Measurements from ENCODE around the gene SASH1. TPM values are rescaled to one million over a fixed set of nuclear protein-coding genes. Genes with fewer than 3 reads are reported as not detected.

Gene SASH1
- total RNA-seq, 1 donor from 2014 or later, result 86.4 TPM

DNA sequence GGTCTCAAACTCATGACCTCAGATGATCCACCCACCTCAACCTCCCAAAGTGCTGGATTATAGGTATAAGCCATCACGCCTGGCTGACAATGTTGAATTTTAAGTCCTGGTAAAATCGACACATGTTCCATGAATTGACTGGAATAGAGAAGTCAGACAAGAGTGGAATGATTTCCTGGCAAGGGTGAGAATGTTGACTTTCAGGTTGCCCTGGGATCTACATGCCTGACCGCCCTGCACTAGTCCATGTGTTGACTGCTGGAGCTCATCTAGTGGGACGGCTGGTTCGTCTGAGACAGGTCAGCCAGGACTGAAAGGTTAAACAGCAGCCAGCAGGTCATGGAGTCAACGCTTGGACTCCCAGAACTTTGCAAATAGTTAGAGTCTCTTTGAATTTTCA, 88.8 kb downstream of the SASH1 start:
- intact Hi-C loops (cut with DNase I), result no loop called here
- Histone ChIP-seq H3K4me1 (peaks cover 15% of the 10 kb centered on the region), H3K27me3 (no peaks in the 10 kb centered on the region), H3K4me3 (no peak overlapping the region), H3K36me3 (no peaks in the 10 kb centered on the region), H3K9me3 (no peaks in the 10 kb centered on the region), H3K27ac (peak overlapping the region; percentile 5)
- TF ChIP-seq POLR2A (IDR thresholded peaks at IDR 0.05), result no peak
- no peak for TF ChIP-seq POLR2AphosphoS5 (IDR thresholded peaks at IDR 0.05; ENCODE audit: insufficient read depth in 1 of 2, low read depth in 1 of 2)
- TF ChIP-seq, protein P1, sequence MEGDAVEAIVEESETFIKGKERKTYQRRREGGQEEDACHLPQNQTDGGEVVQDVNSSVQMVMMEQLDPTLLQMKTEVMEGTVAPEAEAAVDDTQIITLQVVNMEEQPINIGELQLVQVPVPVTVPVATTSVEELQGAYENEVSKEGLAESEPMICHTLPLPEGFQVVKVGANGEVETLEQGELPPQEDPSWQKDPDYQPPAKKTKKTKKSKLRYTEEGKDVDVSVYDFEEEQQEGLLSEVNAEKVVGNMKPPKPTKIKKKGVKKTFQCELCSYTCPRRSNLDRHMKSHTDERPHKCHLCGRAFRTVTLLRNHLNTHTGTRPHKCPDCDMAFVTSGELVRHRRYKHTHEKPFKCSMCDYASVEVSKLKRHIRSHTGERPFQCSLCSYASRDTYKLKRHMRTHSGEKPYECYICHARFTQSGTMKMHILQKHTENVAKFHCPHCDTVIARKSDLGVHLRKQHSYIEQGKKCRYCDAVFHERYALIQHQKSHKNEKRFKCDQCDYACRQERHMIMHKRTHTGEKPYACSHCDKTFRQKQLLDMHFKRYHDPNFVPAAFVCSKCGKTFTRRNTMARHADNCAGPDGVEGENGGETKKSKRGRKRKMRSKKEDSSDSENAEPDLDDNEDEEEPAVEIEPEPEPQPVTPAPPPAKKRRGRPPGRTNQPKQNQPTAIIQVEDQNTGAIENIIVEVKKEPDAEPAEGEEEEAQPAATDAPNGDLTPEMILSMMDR (IDR thresholded peaks at IDR 0.05), result no peak
- no peak for DNase-seq (ENCODE audit: extremely low spot score in 2 of 2)

DNA sequence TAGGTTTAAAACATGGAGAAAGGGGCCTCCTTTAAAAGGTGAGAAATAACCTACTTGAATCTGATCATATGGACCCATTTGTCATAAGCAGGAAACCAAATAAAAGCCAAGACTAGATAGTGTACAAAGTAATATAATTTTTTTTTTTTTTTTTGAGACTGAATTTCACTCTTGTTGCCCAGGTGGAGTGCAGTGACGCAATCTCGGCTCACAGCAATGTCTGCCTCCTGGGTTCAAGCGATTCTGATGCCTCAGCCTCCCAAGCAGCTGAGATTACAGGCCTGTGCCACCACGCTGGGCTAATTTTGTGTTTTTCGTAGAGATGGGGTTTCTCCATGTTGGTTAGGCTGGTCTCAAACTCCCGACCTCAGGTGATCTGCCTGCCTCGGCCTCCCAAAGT, 89.2 kb downstream of the SASH1 start:
- no peak overlapping the region for H3K27ac ChIP-seq
- no peaks in the 10 kb centered on the region for H3K36me3 ChIP-seq
- no peaks in the 10 kb centered on the region for H3K27me3 ChIP-seq
- H3K4me1 ChIP-seq, result peaks cover 12% of the 10 kb centered on the region
- DNase-seq (ENCODE audit: extremely low spot score in 2 of 2), result no peak
- intact Hi-C loops (cut with DNase I), result no loop called here
- TF ChIP-seq, protein P1 (IDR thresholded peaks at IDR 0.05), result no peak
- TF ChIP-seq POLR2A (IDR thresholded peaks at IDR 0.05) (no peak), POLR2AphosphoS5 (IDR thresholded peaks at IDR 0.05; ENCODE audit: insufficient read depth in 1 of 2, low read depth in 1 of 2) (no peak)
- H3K9me3 ChIP-seq, result no peaks in the 10 kb centered on the region
- no peak overlapping the region for H3K4me3 ChIP-seq

DNA sequence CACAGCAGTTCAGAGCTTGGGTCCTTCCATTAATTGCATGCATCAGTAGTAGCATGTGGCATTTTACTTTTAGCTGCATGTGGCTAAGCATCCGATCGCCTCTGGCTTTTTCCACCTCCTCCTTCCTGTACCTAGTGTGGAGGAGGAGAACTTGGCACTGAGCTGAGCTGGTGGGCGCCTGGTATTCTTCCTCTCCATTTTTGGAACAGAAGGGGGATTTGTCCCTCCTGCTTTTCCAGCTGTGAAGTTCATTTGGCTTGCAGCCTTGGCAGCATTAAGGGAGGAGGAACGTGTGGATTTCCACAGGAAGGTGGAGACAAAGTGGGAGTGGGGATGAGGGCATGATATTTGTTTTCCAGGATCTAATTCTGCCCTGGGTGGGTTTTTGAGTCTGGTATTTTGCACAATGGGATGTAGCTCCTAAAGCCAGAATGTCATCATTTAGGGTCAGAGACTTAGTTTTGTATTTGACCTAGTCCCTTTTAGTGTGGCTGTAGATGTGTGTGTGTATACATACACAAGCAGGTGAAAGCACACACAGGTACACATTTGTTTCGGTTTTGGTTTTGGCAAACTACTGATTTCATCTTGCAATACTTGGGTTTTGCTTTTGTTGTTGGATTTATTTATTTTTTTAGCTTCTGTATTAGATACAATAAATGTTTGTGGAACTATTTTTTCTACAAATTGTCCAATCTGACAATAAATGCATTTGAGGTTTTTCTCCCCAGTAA, 90.0 kb downstream of the SASH1 start:
- Histone ChIP-seq H3K4me1 (peaks cover 12% of the 10 kb centered on the region), H3K27ac (peak overlapping the region; percentile 5), H3K36me3 (no peaks in the 10 kb centered on the region), H3K27me3 (no peaks in the 10 kb centered on the region), H3K9me3 (no peaks in the 10 kb centered on the region), H3K4me3 (no peak overlapping the region)
- TF ChIP-seq POLR2A (IDR thresholded peaks at IDR 0.05), result no peak
- no peak for TF ChIP-seq POLR2AphosphoS5 (IDR thresholded peaks at IDR 0.05; ENCODE audit: insufficient read depth in 1 of 2, low read depth in 1 of 2)
- TF ChIP-seq, protein P1 (IDR thresholded peaks at IDR 0.05), result no peak
- DNase-seq (ENCODE audit: extremely low spot score in 2 of 2), result no peak
- intact Hi-C loops (cut with DNase I), result no loop called here

DNA sequence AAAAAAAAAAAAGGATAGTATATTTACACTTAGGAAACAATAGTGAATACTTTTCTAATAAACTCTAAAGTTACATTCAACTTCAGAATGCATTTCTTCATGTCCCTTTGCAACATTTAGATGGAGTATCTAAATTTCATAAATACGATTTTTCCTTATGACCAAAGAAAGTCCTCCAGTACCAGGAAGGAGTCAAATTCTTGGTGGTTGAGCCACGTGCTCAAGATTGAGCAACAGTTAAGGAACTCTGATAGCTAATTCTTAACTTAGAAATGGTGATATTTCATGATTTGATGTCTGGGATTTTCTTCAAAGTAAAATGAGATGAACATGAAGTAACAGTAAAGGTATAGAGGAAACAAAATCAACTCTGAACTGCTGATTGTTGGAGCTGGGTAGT, 92.7 kb downstream of the SASH1 start:
- Histone ChIP-seq H3K4me3 (no peak overlapping the region), H3K9me3 (no peaks in the 10 kb centered on the region), H3K4me1 (peaks cover 16% of the 10 kb centered on the region), H3K27me3 (no peaks in the 10 kb centered on the region), H3K27ac (no peak overlapping the region), H3K36me3 (no peaks in the 10 kb centered on the region)
- intact Hi-C loops (cut with DNase I), result no loop called here
- no peak for DNase-seq (ENCODE audit: extremely low spot score in 2 of 2)
- TF ChIP-seq, protein P1 (IDR thresholded peaks at IDR 0.05), result no peak
- no peak for TF ChIP-seq POLR2A (IDR thresholded peaks at IDR 0.05)
- TF ChIP-seq POLR2AphosphoS5 (IDR thresholded peaks at IDR 0.05; ENCODE audit: insufficient read depth in 1 of 2, low read depth in 1 of 2), result no peak

DNA sequence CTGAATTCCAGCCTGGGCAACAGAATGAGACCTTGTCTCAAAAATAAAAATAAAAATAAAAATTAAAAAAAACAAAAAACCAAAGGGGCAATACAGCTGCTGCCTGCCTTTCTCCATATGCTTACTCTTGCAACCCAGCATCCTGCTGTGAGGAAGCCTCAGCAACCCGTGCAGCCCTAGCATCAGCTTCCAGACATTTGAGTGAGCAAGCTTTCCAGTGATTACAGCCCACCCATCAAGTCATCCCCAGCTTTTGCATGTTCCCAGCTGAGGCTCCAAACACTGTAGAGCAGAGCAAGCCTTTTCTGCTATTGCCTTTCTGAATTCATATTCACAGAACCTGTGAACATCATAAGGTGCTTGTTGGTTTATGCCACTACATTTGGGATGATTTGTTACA, 93.8 kb downstream of the SASH1 start:
- no peaks in the 10 kb centered on the region for H3K27me3 ChIP-seq
- DNase-seq (ENCODE audit: extremely low spot score in 2 of 2), result no peak
- no peak overlapping the region for H3K27ac ChIP-seq
- H3K4me1 ChIP-seq, result peaks cover 27% of the 10 kb centered on the region
- no peak overlapping the region for H3K4me3 ChIP-seq
- TF ChIP-seq POLR2AphosphoS5 (IDR thresholded peaks at IDR 0.05; ENCODE audit: insufficient read depth in 1 of 2, low read depth in 1 of 2) (no peak), POLR2A (IDR thresholded peaks at IDR 0.05) (no peak)
- TF ChIP-seq, protein P1 (IDR thresholded peaks at IDR 0.05), result no peak
- H3K36me3 ChIP-seq, result no peaks in the 10 kb centered on the region
- intact Hi-C loops (cut with DNase I), result no loop called here
- H3K9me3 ChIP-seq, result no peaks in the 10 kb centered on the region
